NCI-H2029 treated with DMSO at 0.1 percent for 48 hours (cell line): ENCODE data around the gene PTPN2.
"Not testable (repeated sequence)": the region's sequence is repeated elsewhere in the genome, so short reads cannot be mapped to it uniquely, and the experiment has no call there.

Experiments used
- DNase-seq: peaks from one replicate; lab custom pipeline; 2025; lab: John Stamatoyannopoulos, UW

The PTPN2 gene

DNA sequence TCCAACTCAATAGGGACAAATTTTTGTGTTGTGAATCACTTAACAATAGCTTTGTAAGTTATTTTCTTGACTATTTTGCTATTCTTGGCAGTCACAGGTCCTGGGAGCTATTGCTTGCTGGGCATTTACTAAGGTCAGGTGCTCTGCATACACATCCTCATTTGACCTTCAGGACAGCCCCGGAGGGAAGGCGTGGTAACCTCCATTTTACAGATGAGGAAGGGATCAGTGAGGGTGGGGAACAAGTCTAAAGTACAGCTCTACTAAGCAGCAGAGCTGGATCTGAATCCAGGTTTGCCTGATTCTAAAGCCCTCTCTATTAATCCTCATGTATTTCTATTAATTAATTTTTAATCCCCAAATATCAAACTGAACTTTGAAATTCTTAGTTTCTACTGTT lies 58.8 kb downstream of the PTPN2 start:
- no peak for DNase-seq

DNA sequence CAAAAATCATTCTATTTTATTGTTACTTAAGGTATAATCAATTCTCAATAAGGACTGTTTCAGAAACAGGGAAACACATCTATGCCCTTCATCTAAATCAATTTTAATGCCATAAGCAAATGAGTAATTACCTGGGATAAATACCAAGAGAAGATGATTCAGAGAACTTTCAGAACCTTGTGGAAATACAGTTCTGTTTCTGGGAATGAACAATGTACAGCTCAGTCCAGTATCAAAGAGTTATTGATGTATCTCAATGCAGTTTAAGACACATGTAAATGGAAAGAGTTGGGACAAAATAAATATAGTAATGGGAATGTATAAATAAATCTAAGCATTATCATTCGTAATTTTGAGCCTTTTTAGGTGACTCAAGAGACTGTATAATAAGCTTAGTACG lies 60.1 kb downstream of the PTPN2 start:
- no peak for DNase-seq

DNA sequence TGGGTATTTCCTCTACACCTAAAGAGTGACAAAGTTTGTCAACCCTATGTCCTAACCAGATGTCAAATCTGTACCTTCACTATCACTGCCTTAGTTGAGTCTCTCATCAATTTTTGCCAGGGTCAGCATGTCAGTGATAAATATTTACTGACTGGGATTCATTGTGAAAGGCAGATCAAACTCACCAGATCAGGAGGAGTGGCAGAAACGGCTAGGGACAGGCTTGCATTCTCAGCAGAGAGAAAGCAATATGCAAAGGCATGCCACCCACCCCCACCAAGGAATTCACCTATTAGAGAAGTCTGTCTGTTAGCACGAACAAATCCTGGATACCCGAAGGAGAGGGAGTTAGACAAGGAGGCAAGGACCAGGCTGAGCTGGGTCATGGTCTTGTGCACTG lies 62.6 kb downstream of the PTPN2 start:
- DNase-seq = no peak

DNA sequence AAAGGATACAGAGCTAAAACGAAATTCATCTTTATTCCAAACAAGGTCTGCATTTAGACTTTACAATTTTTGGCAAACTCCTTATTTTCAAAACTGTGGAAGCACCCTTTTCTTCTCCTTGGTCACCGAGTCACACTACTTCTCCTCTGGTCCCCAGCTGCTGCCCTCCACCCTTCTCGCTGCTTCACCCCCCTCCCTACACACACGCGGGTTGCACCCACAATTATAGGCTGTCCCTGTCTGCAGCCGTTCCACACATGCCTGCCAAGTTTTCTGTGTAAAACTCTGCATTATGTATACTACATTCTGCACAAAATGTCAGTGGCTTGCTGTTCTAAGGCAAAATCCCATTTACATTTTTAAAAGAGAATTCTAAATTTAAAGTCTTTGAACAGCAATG lies 63.5 kb downstream of the PTPN2 start:
- DNase-seq = no peak

DNA sequence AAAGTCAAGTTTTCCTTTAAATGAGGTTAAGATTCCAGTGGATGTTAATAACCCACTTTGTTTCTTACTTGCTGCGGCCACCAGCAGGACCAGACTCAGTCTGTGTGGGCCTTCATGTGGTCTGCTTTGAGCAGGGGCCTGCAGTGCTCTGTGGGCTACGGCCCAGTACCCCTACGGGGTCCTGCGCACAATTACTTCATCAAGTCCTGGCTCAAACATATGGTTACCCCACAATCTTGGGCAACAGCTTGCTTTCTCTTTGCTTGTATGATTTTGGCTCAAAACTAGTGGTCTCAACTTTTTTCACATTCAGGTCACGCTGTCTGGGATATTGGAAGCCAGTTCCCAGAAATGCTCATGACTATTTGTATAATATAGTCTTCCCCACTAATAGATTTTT lies 64.2 kb downstream of the PTPN2 start:
- DNase-seq = no peak

DNA sequence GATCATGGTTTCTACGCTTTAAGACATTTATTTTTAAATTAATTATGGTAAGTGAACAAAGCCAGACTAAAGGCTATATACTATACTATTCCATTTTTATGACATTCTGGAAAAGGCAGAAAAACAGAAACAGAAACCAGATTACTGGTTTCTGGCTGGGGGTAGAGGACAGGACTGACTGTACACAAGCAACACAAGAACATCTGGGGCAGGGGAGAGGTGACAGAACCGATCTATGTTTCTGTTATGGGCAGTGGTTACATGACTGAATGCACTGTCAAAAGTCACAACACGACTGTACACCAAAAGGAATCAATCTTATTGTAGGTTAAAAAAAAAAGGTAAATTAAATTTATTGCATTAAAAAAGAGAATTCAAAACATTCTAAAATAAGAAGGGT lies 64.7 kb downstream of the PTPN2 start:
- no peak for DNase-seq

DNA sequence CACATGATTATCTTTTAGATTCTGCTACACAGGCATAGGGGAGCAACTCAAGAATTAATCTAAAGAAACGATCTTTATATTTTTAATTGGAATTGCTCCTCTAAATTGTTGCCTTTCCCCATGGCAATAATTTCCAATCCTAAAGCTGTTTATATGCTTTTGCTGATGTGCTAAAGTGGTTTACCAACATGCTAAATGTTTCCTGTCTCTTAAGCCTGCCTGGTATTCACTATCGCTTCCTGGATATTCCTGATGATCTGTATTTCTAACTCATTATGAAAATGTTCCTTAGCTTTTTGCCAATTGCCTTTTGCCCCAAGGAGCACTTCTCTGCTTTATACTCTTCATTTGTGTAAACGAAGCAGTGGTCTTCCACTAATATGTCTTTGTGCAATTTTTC lies 65.8 kb downstream of the PTPN2 start:
- DNase-seq = no peak

DNA sequence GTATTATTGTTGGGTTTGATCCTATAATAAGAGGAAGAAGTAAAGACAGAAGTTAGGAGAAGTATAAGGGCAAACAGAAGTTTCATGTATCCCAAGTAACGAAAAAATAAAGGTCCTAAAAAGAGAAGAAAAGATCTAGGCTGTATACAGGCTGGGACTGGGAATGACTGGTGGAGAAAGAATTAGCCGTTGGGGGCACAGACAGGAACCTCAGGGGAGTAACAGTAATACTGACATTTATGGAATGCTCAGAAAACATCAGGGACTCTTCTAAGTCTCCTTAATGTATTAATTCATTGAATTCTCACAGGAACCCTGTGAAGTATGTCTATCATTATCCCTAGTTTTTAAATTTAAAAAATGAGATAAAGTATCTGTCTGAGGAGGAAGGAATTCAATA lies 67.6 kb downstream of the PTPN2 start:
- no peak for DNase-seq

DNA sequence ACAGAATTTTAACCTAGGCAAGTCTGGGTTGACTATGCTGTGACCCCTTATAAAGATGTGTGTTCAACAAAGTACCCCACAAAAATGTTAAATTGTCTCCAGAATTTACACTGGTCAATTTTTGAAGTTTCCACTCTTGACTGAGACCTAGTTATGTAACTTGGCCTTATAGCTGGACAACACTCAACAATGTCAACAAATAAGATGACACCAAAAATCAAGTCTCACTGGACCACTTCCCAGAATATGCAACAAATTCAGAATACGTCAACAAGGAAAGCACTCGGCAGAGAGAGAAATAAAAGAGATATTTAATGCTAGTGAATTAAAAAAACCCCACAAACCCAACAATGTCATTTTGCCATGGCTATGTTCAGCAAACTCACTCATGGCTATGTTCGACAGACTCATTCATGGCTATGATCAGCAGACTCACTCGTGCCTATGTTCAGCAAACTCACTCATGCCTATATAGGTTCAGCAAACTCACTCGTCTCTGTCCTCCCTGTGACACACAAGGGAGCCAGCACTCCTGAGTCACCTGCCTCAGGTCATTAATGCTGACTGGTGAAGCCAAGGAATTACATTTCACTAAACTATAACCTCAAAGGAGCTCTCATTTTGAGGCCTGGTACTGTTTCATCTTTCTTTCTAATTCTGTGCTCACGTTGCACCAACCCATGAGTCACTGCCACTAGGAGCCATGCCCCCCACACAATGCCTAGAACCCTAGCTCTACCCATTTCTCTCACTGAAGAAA lies 72.7 kb downstream of the PTPN2 start:
- no peak for DNase-seq

DNA sequence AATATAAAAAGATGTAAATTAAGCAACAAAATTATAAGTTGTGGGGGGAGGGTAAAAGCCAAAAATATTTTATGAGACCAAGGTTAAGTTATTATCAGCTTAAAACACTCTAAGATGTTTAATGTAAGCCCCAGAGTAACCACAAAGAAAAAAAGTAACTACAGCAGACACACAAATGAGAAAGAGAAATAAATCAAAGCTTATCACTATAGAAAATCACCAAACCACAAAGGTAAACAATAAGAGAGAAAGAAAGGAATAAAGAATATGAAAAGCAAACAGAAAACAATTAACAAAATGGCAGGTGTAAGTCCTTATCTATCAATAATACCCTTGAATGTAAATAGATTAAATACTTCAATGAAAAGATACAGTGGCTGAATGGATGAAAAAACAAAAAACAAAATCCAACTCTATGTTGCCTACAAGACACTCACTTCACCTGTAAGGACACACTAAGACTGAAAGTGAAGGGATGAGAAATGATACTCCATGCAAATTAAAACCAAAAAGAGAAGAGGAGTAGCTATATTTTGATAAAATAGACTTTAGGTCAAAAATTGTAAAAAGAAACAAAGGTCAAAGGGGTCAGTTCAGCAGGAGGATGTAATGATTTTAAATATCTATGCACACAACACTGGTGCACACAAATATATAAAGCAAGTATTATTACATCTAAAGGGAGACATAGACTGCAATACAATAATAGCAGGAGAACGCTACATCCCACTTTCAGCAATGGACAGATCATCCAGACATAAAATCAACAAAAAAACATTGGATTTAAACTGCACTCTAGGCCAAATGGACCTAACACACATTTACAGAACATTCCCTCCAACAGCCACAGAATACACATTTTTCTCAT lies 80.7 kb downstream of the PTPN2 start:
- no peak for DNase-seq

DNA sequence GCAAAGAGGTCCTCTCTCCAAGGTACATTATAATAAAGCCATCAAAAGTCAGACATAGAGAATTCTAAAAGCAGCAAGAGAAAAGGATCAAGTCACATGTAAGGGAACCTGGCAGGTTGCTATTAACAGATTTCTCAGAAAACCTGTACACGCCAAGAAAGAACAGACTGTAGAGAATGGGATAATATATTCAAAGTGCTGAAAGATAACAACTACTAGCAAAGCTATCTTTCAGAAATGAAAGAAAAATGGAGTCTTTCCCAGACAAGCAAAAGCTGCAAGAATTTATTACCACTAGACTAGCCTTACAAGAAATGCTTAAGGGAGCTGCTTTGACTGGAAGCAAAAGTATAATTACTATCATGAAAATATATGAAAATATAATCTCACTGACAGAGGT lies 81.5 kb downstream of the PTPN2 start:
- DNase-seq = no peak

DNA sequence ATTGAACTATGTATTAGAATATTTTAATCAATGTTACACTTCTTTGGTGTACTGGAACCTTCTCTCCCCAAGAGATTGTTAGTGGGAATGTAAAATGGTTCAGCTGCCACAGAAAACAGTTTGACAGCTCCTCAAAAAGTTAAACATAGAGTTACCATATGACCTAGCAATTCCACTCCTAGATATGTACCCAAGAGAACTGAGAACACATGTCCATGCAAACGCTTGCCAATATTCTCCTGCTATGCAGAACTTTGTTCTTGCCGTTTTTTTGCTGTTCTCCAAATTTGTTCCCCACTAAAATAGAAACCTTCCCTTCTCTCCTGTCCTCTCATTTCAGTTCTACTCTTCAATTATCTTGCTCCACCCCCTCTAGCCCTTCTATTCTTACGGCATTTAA lies 87.6 kb downstream of the PTPN2 start:
- no peak for DNase-seq

DNA sequence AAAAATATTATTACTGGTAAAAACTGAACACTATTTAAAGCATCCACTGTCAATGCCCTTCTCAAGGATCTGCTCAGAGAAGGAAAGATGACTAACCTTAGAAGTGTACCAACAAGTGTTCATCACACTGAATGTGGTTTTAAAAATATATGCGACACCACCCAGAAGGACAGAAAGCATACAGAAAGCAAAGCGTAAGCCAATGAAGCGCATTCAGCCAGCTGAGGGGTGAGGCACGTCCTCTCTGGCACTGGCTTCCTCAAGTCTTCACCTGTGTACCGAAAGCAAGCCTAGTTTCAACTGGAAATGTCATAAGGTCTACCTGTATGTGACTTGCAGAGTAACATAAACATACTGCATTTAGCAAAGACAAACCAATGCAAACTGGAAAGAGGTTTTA lies 92.4 kb downstream of the PTPN2 start:
- DNase-seq = no peak

DNA sequence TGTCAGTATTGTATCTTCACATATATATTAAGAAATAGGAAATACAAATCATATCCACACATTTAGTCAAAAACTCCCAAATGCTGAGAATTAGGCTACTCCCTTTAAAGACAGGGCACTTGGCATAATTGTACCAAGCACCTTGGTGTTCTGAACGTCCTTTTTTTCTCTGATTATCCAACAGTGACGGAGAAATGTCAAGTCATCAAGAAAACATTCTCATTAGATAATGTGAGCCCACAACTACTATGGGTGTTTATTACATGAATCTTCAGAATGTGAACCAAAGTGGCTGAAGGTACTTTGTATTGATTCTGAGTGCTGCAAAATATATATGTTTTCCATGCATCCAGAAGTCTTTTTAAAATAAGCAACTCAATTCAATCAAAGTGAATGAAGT lies 97.4 kb downstream of the PTPN2 start:
- no peak for DNase-seq

DNA sequence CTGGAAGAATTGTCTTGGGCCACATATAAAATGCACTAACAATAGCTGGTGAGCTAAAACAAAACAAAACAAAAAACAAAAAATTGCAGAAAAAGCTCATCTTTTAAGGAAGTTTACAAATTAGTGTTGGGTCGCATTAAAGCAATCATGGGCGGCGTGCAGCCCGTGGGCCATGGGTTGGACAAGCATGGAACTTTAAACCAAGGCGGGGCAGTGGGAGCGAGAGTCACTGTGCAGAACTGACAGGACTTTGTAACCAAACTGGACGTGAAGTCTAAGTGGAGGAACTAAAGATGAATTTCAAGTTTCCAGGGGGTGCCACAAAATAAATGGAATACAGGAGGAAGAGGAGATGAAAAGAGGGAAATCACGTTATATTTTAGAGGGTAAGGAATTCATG lies 100.5 kb downstream of the PTPN2 start:
- no peak for DNase-seq

DNA sequence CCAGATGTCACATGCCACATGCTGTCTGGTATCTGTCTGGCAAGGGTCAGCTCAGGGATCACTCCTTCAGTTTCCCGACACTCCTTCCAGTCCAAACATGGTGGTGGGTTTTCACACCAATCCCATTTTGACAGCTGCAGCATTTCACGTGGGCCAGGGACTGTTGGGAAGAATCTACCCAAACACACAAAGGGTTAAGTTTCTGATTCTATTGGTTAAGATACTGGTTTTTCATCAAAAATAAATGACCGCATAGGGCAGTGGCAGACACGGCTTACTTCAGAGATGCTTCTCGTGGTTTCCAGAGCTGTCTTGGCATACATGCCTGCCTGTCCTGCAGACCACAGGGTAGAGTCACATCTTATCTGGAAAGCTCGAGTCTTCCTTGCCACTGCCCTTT lies 101.5 kb downstream of the PTPN2 start:
- DNase-seq = no peak

DNA sequence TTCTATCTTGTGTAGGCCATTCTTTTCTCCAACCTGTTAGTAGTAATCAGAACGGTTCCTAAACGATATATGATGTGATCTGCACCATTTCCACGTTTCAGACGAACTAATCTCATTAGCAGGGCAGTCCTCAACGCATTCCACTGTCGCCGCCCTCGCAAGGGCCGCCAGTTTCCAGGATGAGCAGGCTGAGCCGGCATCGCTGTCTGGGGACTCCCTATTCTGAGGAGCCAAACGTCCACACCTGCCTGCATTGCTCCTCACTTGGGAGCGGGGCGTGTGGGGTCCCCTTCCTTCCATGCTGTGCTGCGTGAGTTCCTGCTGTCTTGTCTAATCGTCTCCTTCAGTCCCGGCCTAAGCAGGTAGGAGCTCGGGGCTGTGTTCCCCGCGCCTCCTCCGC lies 104.6 kb downstream of the PTPN2 start:
- DNase-seq = no peak

DNA sequence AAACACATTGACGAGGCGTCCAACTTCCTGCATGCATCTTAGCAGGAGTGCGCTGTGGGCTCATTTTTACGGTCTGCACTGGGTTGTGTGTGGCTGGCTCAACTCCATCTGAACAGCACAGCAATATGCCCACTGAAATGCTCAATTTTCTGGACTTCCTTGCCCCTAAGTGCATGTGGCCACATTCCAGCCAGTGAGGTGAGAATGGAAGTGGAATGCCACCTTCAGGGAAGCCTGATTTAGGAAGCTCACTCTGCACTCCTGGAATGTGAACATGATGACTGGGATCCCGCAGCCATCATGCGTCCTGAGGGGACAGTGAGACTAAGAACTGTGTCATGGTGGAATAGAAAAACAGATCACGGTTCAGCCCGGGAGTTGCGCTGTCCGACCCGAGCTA lies 105.0 kb downstream of the PTPN2 start:
- DNase-seq = no peak

DNA sequence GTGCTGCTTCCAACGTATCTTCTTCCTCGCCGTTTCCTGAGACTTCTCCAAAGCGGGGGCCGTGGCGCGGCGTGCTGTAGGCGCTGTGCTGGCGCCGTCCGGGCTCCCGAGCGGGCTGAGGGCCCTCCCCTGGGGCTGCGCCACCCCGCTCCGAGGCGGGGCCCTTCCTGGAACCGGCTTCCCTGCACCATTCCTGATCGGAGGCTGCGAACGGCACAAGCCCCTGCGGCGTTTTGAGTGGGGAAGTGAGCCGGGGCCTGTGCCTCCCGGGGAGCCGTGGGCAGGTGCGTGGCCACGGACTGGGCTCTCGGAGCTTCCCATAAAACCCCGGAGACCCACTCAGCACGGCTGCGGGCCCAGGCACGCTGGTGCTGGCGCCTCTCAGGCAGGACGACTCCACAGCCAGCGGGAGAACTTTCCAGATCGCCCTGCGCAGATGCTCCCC lies 106.5 kb downstream of the PTPN2 start:
- no peak for DNase-seq

DNA sequence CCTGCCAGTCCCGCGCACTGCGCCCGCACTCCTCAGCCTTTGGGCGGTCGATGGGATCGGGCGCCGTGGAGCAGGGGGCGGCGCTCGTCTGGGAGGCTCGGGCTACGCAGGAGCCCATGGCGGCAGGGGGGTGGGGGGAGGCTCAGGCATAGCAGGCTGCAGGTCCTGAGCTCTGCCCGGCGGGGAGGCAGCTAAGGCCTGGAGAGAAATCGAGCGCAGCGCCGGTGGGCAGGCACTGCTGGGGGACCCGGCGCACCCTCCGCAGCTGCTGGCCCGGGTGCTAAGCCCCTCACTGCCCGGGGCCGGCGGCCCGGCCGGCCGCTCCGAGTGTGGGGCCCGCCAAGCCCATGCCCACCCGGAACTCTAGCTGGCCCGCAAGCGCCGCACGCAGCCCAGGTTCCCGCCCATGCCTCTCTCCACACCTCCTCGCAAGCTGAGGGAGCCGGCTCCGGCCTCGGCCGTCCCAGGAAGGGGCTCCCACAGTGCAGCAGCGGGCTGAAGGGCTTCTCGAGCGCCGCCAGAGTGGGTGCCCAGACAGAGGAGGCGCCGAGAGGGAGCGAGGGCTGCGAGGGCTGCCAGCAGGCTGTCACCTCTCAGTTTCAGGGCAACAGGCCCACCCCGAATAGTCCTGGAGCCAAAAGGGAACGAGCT lies 107.1 kb downstream of the PTPN2 start:
- DNase-seq = no peak

DNA sequence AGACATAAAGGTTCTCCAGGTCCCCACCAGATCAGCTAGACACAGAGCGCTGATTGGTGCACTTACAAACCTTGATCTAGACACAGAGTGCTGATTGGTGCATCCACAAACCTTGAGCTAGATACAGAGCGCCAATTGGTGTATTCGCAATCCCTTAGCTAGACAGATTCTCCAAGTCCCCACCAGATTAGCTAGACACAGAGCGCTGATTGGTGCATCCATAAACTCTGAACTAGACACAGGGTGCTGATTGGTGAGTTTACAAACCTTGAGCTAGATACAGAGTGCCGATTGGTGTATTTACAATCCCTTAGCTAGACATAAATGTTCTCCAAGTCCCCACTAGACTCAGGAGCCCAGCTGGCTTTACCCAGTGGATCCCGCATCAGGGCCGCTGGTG lies 107.6 kb downstream of the PTPN2 start:
- not testable (repeated sequence) for DNase-seq

DNA sequence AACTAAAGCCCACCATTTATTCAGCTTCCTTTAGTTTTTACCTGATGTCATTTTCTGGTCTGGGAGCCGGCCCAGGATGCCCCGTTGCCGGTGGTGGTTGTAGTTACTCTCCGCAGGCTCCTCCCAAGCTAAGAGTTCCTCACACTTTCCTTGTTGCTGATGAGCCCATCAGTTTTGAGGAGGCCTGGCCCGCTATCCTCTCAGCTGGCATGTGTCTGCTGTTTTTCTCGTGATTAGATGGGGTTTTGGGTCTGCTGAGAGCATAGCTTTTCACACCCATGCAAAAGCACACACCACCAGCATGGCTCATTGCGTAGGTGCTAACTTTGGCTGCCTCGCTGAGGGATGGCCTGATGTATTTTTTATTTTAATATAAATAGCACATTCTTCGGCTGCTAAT lies 109.1 kb downstream of the PTPN2 start:
- DNase-seq = no peak

DNA sequence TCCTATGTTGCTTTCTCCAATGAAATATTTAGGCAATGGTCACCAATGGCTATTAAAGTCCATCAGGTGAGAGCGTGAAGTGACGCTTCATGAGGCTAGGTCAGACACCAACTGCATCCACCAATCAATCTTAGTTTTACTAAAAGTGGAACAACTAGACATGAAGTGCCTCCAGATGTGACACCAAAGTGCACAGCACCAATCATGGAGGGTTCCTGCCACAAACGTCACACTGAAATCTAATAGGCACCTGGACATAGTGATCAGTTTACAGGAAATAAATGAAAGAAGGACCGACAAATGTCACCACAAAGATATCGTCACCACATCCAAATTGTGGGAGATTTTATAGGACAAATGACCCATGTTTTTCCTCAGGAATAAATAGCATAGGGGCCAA lies 110.7 kb downstream of the PTPN2 start:
- DNase-seq = no peak
